HG03159 (cell line): ENCODE data around the gene NDST3.
"Not testable (repeated sequence)": the region's sequence is repeated elsewhere in the genome, so short reads cannot be mapped to it uniquely, and the experiment has no call there.

Experiments used
- ATAC-seq: cut with Tn5 transposase; IDR thresholded peaks from one replicate; pipeline ENCODE4 v1.9.1; 2021; ENCODE audit warnings: mild to moderate bottlenecking, moderate library complexity; ENCODE audit not compliant: unreplicated experiment

The NDST3 gene

GRCh38 chr4:118265312-118266144 lies 231.2 kb downstream of the NDST3 start:
- no peak for ATAC-seq

- ATAC-seq, result not testable (repeated sequence)
Observed at GRCh38 chr4:118266145-118266496, 231.8 kb downstream of the NDST3 start.

GRCh38 chr4:118268780-118269179 lies 234.5 kb downstream of the NDST3 start:
- ATAC-seq, result no peak

- ATAC-seq, result peak; percentile 61
Observed at GRCh38 chr4:118270492-118270891, 236.2 kb downstream of the NDST3 start.

GRCh38 chr4:118271788-118272187 lies 237.5 kb downstream of the NDST3 start:
- ATAC-seq, result no peak

DNA sequence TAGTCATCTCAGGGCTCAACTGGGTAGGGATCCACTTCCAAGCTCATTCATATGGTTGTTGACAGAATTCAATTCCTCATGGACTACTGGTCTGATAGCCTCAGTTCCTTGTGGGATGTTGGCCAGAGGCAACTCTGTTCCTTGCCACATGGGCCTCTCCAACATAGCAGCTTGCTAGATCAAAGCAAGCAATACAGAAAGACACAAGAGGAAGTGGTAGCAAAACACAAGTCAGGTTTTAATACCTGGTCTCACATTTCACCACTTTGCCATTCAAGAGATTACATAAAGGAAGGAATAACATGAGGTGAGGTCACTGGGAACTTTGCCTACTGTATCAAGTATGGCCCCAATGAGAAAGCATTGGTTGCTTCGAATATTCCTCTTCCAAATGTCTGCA lies 239.4 kb downstream of the NDST3 start:
- no peak for ATAC-seq

GRCh38 chr4:118276580-118276979 lies 242.3 kb downstream of the NDST3 start:
- no peak for ATAC-seq

DNA sequence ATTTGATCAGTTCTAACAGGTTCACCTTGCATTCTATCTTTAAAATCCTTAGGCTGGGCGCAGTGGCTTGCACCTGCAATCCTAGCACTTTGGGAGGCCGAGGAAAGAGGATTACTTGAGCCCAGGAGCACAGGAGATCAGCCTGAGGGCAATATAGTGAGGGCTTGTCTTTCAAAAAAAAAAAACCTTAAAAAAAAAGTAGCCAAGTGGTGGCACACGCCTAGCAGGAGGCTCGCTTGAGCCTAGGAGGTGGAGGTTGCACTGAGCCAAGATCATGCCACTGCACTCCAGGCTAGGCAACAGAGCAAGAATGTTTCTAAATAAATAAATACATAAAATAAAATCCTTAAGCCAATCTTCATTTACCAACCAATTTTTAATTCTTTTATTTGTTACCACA lies 243.0 kb downstream of the NDST3 start:
- no peak for ATAC-seq

DNA sequence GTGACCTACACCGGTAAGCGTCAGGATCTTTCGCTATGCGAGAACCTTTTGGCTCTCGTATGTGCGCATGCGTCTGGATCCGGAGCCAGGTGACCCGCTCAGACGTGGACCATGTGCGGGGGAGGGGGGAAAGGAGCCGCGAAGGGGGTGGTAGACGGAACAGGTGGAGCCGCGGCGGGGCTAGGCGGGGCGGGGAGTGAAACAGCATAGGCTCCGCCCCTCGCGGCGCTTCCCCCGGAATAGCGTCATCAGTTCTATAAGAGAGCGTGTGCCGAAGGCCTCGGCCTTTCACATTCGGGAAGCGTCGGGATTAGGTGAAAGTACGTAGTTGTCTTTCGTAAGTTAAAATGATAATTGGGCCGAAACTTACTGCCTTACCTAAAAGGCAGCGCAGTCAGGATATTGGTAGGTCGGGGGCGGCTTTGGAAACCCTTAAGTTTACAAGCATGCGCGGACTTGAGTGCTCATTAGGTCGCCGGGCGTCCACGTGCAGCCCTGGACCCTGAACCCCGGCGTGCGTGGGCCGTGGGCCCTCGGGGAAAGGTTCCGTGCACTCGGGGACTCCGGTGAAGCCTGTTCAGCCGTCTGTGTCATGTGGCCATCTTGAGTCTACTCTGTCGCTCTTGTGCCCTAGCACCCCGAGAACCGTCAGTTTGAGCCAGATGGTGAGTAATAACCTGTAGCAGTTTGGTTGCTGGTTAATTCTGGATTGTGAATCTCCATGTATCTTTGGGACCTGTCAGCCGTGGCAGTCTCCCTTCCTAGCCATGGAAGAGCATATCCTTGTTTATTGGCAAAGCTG lies 244.4 kb downstream of the NDST3 start:
- ATAC-seq, result peak; percentile 92

GRCh38 chr4:118279328-118279727 lies 245.0 kb downstream of the NDST3 start:
- no peak for ATAC-seq

DNA sequence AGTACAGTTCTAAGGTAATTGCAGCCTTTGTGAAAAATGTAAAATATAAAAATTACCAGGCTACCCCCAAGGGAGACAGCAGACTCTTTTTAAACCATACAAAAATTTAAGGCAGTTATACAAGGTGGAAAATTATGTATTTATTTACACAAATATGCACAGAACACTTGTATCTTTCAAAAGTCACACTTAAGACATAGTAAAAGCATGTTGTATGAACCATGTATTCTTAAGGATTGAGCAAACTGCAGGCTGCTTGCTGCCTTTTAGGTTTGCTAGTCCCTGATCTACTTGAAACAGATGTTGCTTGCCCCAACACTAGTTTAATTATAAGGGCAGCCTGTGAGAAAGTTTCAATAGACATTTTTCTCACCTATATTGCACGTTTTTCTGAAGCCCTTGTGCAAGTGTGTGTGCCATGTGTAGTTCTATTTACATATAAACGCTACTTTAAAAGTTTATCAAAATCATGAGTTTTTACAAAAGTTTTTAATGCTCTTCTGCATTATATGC lies 245.7 kb downstream of the NDST3 start:
- no peak for ATAC-seq

GRCh38 chr4:118280501-118281218 lies 246.4 kb downstream of the NDST3 start:
- no peak for ATAC-seq

GRCh38 chr4:118281611-118282442 lies 247.5 kb downstream of the NDST3 start:
- no peak for ATAC-seq

DNA sequence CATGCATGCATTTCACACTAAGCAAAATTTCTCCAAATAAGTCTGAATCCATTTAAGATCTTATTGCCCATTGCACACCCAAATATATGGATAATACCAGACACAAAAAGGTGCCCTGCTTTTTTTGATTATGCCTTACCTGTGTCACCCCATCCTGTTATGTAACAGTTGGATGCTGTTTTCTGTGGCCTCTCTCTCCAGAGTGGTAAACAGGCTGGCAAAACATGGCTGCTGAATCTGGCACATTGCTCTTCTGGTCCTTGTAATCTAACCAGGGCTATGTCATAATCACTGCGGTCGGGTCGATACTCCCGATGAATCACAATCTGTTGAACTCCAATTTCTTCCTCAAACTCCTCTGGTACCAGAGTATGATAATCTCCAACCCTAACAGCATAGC lies 248.4 kb downstream of the NDST3 start:
- ATAC-seq, result no peak

- peak; percentile 69 for ATAC-seq
Observed at GRCh38 chr4:118284169-118284568, 249.9 kb downstream of the NDST3 start.

- no peak for ATAC-seq
Observed at GRCh38 chr4:118285931-118286330, 251.6 kb downstream of the NDST3 start.

DNA sequence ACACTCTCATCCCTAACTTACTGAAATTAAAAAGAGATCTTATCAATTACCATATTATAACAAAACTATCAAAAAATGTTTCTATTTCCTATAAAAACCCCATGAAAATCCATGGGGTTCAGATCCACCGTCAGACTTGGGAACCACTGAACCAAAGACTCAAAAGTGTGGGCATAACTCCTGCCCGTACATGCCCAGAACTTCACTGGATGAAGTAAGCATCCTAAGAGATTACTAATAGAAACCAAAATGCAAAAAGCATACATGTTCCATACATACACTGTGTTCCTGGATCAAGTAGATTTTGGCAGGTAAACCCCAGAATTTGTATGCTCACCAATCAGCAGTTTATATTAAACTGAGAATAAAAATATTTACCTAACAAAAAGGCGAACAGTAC lies 252.4 kb downstream of the NDST3 start:
- no peak for ATAC-seq

DNA sequence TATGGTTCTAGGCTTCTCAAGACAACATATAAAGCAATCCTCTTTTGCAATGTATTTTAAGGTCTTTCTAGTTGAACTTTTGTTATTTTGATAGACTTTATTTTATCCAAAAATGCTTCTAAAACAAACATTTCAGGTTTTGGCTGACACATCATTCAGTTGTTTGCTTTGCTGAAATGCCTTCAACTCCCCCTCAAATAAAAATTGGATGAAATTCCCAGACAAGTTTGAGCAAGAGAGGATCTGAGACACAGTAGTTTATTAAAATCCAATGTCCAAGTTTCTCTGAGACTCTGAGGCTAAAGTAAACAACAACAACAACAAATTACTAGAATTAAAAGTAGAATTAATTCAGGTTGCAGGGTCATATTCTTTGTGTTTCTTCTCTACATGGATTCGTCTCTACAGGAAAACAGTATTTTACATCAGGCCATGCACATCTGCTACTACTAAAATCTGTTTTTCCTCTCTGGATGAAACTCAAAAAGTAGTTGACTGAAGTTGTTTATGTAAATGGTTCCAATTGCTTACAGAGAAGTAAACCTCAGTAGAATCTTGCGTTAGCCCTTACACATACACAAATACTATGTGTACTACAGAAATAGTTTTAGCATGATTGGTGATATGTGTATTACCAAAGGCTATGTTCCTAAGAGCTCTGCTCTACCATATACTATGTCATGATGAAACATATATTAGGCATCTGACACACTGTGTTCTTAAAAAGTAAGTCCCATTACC lies 253.6 kb downstream of the NDST3 start:
- no peak for ATAC-seq

- no peak for ATAC-seq
Observed at GRCh38 chr4:118289794-118290193, 255.5 kb downstream of the NDST3 start.

- ATAC-seq, result no peak
Observed at GRCh38 chr4:118290951-118291350, 256.7 kb downstream of the NDST3 start.
